ENCODE data around the gene C3AR1.
A peak's percentile ranks its signal among the peaks of the same experiment; 100 is the strongest.

The C3AR1 gene

GRCh38 chr12:8050600-8051250 lies 15.4 kb downstream of the C3AR1 start:
- Histone ChIP-seq H3K36me3 (ENCODE audit: insufficient read depth, low read length) (peaks cover 61% of the 10 kb centered on the region), H3K4me1 (ENCODE audit: insufficient read depth, low read length) (peaks cover 14% of the 10 kb centered on the region), H3K27me3 (ENCODE audit: insufficient read depth, low read length) (no peaks in the 10 kb centered on the region), H3K9me3 (ENCODE audit: low read length) (no peaks in the 10 kb centered on the region), H3K4me3 (ENCODE audit: low read length) (no peak overlapping the region), H2AFZ (ENCODE audit: low read depth, low read length) (no peak overlapping the region)

GRCh38 chr12:8048906-8049305 lies 17.3 kb downstream of the C3AR1 start:
- no peak overlapping the region for H3K4me3 ChIP-seq (ENCODE audit: low read length)
- no peaks in the 10 kb centered on the region for H3K9me3 ChIP-seq (ENCODE audit: low read length)
- peaks cover 63% of the 10 kb centered on the region for H3K36me3 ChIP-seq (ENCODE audit: insufficient read depth, low read length)
- no peak overlapping the region for H2AFZ ChIP-seq (ENCODE audit: low read depth, low read length)
- peaks cover under 1% of the 10 kb centered on the region for H3K4me1 ChIP-seq (ENCODE audit: insufficient read depth, low read length)
- H3K27me3 ChIP-seq (ENCODE audit: insufficient read depth, low read length), result no peaks in the 10 kb centered on the region

- Histone ChIP-seq H3K36me3 (ENCODE audit: insufficient read depth, low read length) (peaks cover 67% of the 10 kb centered on the region), H3K4me3 (ENCODE audit: low read length) (no peak overlapping the region), H3K27me3 (ENCODE audit: insufficient read depth, low read length) (no peaks in the 10 kb centered on the region), H3K9me3 (ENCODE audit: low read length) (no peaks in the 10 kb centered on the region), H3K4me1 (ENCODE audit: insufficient read depth, low read length) (no peaks in the 10 kb centered on the region), H2AFZ (ENCODE audit: low read depth, low read length) (no peak overlapping the region)
Observed at GRCh38 chr12:8047842-8048241, 18.3 kb downstream of the C3AR1 start.

GRCh38 chr12:8045952-8046944 lies 19.9 kb downstream of the C3AR1 start:
- Histone ChIP-seq H3K9me3 (ENCODE audit: low read length) (no peaks in the 10 kb centered on the region), H3K4me1 (ENCODE audit: insufficient read depth, low read length) (no peaks in the 10 kb centered on the region), H3K27me3 (ENCODE audit: insufficient read depth, low read length) (no peaks in the 10 kb centered on the region), H3K36me3 (ENCODE audit: insufficient read depth, low read length) (peaks cover 61% of the 10 kb centered on the region), H3K4me3 (ENCODE audit: low read length) (no peak overlapping the region), H2AFZ (ENCODE audit: low read depth, low read length) (no peak overlapping the region)

GRCh38 chr12:8040791-8041190 lies 25.4 kb downstream of the C3AR1 start:
- Histone ChIP-seq H3K4me3 (ENCODE audit: low read length) (no peak overlapping the region), H3K9me3 (ENCODE audit: low read length) (no peaks in the 10 kb centered on the region), H3K4me1 (ENCODE audit: insufficient read depth, low read length) (peaks cover 12% of the 10 kb centered on the region), H3K27me3 (ENCODE audit: insufficient read depth, low read length) (no peaks in the 10 kb centered on the region), H2AFZ (ENCODE audit: low read depth, low read length) (no peak overlapping the region), H3K36me3 (ENCODE audit: insufficient read depth, low read length) (peaks cover 35% of the 10 kb centered on the region)

- no peaks in the 10 kb centered on the region for H3K9me3 ChIP-seq (ENCODE audit: low read length)
- H3K4me3 ChIP-seq (ENCODE audit: low read length), result no peak overlapping the region
Observed at GRCh38 chr12:8038659-8039114, 27.5 kb downstream of the C3AR1 start.

GRCh38 chr12:8037947-8038346 lies 28.2 kb downstream of the C3AR1 start:
- Histone ChIP-seq H3K27me3 (ENCODE audit: insufficient read depth, low read length) (no peaks in the 10 kb centered on the region), H3K36me3 (ENCODE audit: insufficient read depth, low read length) (peaks cover 19% of the 10 kb centered on the region), H3K4me1 (ENCODE audit: insufficient read depth, low read length) (peaks cover 37% of the 10 kb centered on the region), H3K9me3 (ENCODE audit: low read length) (no peaks in the 10 kb centered on the region), H3K4me3 (ENCODE audit: low read length) (no peak overlapping the region), H2AFZ (ENCODE audit: low read depth, low read length) (no peak overlapping the region)

More at GRCh38 chr12:8038659-8039114, 27.5 kb downstream of the C3AR1 start:
- Histone ChIP-seq H3K36me3 (ENCODE audit: insufficient read depth, low read length) (peaks cover 24% of the 10 kb centered on the region), H3K4me1 (ENCODE audit: insufficient read depth, low read length) (peaks cover 30% of the 10 kb centered on the region), H3K27me3 (ENCODE audit: insufficient read depth, low read length) (no peaks in the 10 kb centered on the region), H2AFZ (ENCODE audit: low read depth, low read length) (no peak overlapping the region)

GRCh38 chr12:8037046-8037663 lies 29.0 kb downstream of the C3AR1 start:
- H2AFZ ChIP-seq (ENCODE audit: low read depth, low read length), result no peak overlapping the region
- peaks cover 13% of the 10 kb centered on the region for H3K36me3 ChIP-seq (ENCODE audit: insufficient read depth, low read length)
- H3K4me1 ChIP-seq (ENCODE audit: insufficient read depth, low read length), result peaks cover 37% of the 10 kb centered on the region
- H3K9me3 ChIP-seq (ENCODE audit: low read length), result no peaks in the 10 kb centered on the region
- H3K4me3 ChIP-seq (ENCODE audit: low read length), result no peak overlapping the region
- no peaks in the 10 kb centered on the region for H3K27me3 ChIP-seq (ENCODE audit: insufficient read depth, low read length)

GRCh38 chr12:8036346-8036745 lies 29.8 kb downstream of the C3AR1 start:
- H2AFZ ChIP-seq (ENCODE audit: low read depth, low read length), result no peak overlapping the region
- no peak overlapping the region for H3K4me3 ChIP-seq (ENCODE audit: low read length)
- H3K9me3 ChIP-seq (ENCODE audit: low read length), result no peaks in the 10 kb centered on the region
- no peaks in the 10 kb centered on the region for H3K27me3 ChIP-seq (ENCODE audit: insufficient read depth, low read length)
- H3K36me3 ChIP-seq (ENCODE audit: insufficient read depth, low read length), result peaks cover 12% of the 10 kb centered on the region
- peaks cover 40% of the 10 kb centered on the region for H3K4me1 ChIP-seq (ENCODE audit: insufficient read depth, low read length)

- Histone ChIP-seq H3K4me1 (ENCODE audit: insufficient read depth, low read length) (peaks cover 40% of the 10 kb centered on the region), H3K4me3 (ENCODE audit: low read length) (no peak overlapping the region), H3K9me3 (ENCODE audit: low read length) (no peaks in the 10 kb centered on the region), H2AFZ (ENCODE audit: low read depth, low read length) (no peak overlapping the region), H3K36me3 (ENCODE audit: insufficient read depth, low read length) (peaks cover 10% of the 10 kb centered on the region), H3K27me3 (ENCODE audit: insufficient read depth, low read length) (no peaks in the 10 kb centered on the region)
Observed at GRCh38 chr12:8035440-8036010, 30.6 kb downstream of the C3AR1 start.

GRCh38 chr12:8034802-8035201 lies 31.4 kb downstream of the C3AR1 start:
- Histone ChIP-seq H2AFZ (ENCODE audit: low read depth, low read length) (no peak overlapping the region), H3K36me3 (ENCODE audit: insufficient read depth, low read length) (peaks cover 2% of the 10 kb centered on the region), H3K27me3 (ENCODE audit: insufficient read depth, low read length) (no peaks in the 10 kb centered on the region), H3K4me3 (ENCODE audit: low read length) (no peak overlapping the region), H3K4me1 (ENCODE audit: insufficient read depth, low read length) (peaks cover 40% of the 10 kb centered on the region), H3K9me3 (ENCODE audit: low read length) (no peaks in the 10 kb centered on the region)

GRCh38 chr12:8033153-8034044 lies 32.8 kb downstream of the C3AR1 start:
- Histone ChIP-seq H3K27me3 (ENCODE audit: insufficient read depth, low read length) (no peaks in the 10 kb centered on the region), H3K36me3 (ENCODE audit: insufficient read depth, low read length) (no peaks in the 10 kb centered on the region), H3K4me3 (ENCODE audit: low read length) (peak overlapping the region; percentile 61), H2AFZ (ENCODE audit: low read depth, low read length) (peak overlapping the region; percentile 77), H3K4me1 (ENCODE audit: insufficient read depth, low read length) (peaks cover 34% of the 10 kb centered on the region), H3K9me3 (ENCODE audit: low read length) (no peaks in the 10 kb centered on the region)
